MM.1S (cell line): ENCODE measurements around the gene TBC1D25.
"Not testable (repeated sequence)": the region's sequence is repeated elsewhere in the genome, so short reads cannot be mapped to it uniquely, and the experiment has no call there.

Experiments
- DNase-seq: peaks from one replicate; pipeline ENCODE4 v3.0.0-alpha.2; 2015
- H2AFZ ChIP-seq: fragments of 300-600 bp; sonication (generic); 2 replicates; pipeline ENCODE4 v1.6.0; 2016; ENCODE audit warnings: antibody characterized with exemption, low read length
- H3F3A ChIP-seq: fragments of 300-600 bp; sonication (generic); 2 replicates; pipeline ENCODE4 v1.6.1; 2016; ENCODE audit warnings: mild to moderate bottlenecking, antibody characterized with exemption, low read length, moderate library complexity, mixed read lengths; ENCODE audit not compliant: insufficient read depth
- H3K27ac ChIP-seq: fragments of 300-600 bp; sonication (generic); 2 replicates; pipeline ENCODE4 v1.5.1; 2016; ENCODE audit warnings: mild to moderate bottlenecking, low read length
- H3K27me3 ChIP-seq: fragments of 300-600 bp; sonication (generic); replicated peaks from 2 replicates; pipeline ENCODE4 v1.6.0; 2016; ENCODE audit warnings: low read length; ENCODE audit not compliant: insufficient read depth
- H3K36me3 ChIP-seq: fragments of 300-600 bp; sonication (generic); replicated peaks from 2 replicates; pipeline ENCODE4 v1.6.1; 2016; ENCODE audit warnings: mild to moderate bottlenecking, low read length, mixed read lengths; ENCODE audit not compliant: insufficient read depth
- H3K4me1 ChIP-seq: fragments of 300-600 bp; sonication (generic); 2 replicates; pipeline ENCODE4 v1.6.1; 2016; ENCODE audit warnings: low read length, mixed read lengths
- H3K4me2 ChIP-seq: fragments of 300-600 bp; sonication (generic); 2 replicates; pipeline ENCODE4 v1.6.0; 2016; ENCODE audit warnings: low read depth, low read length
- H3K4me3 ChIP-seq: fragments of 300-600 bp; sonication (generic); 2 replicates; pipeline ENCODE4 v1.5.1; 2016; ENCODE audit warnings: low read length, mixed read lengths
- H3K79me2 ChIP-seq: fragments of 300-600 bp; sonication (generic); 2 replicates; pipeline ENCODE4 v1.6.1; 2016; ENCODE audit warnings: mixed run types, low read length, mixed read lengths
- H3K9ac ChIP-seq: fragments of 300-600 bp; sonication (generic); 2 replicates; pipeline ENCODE4 v1.6.1; 2016; ENCODE audit warnings: low read length, mixed read lengths
- H3K9me2 ChIP-seq: fragments of 300-600 bp; sonication (generic); replicated peaks from 2 replicates; pipeline ENCODE4 v1.6.1; 2016; ENCODE audit warnings: mild to moderate bottlenecking, low read length, mixed read lengths; ENCODE audit not compliant: insufficient read depth
- H3K9me3 ChIP-seq: fragments of 300-600 bp; sonication (generic); replicated peaks from 2 replicates; pipeline ENCODE4 v1.6.1; 2016; ENCODE audit warnings: mild to moderate bottlenecking, low read length, mixed read lengths; ENCODE audit not compliant: insufficient read depth
- H4K20me1 ChIP-seq: fragments of 300-600 bp; sonication (generic); 2 replicates; pipeline ENCODE4 v1.6.1; 2016; ENCODE audit warnings: mild to moderate bottlenecking, low read length, moderate library complexity, mixed read lengths; ENCODE audit not compliant: insufficient read depth
- EZH2 ChIP-seq: fragments of 300-600 bp; sonication (generic); optimal IDR thresholded peaks from 2 replicates; pipeline ENCODE3; 2017; ENCODE audit warnings: low read depth, mild to moderate bottlenecking, antibody characterized with exemption, low read length, mixed read lengths
- EZH2phosphoT487 ChIP-seq: fragments of 300-600 bp; sonication (generic); IDR thresholded peaks from 2 replicates; pipeline ENCODE4 v1.6.1; 2018; ENCODE audit warnings: antibody characterized with exemption, low read length
- TF ChIP-seq, protein P1 (sequence below): fragments of 300-600 bp; sonication (generic); IDR thresholded peaks from 2 replicates; pipeline ENCODE4 v1.5.1; 2016; ENCODE audit warnings: antibody characterized with exemption, low read length, mixed read lengths

The TBC1D25 gene

DNA sequence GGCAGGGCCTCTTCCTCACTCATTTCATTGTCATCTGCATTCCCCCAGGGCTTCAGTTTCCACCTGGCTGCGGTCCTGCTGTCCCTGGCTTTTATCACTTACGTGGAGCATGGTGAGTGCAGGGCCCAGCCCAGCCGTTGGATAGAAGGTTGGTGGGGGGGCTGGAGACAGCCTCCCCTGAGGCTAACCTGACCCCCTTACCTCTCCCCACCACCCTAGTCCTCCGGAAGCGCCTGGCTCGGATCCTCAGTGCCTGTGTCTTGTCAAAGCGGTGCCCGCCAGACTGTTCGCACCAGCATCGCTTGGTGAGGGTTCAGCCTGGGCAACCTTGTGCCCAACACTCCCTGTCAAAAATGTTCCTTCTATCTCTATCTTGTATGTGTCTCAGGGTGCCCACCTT, 23.7 kb upstream of the TBC1D25 start:
- Histone ChIP-seq H3F3A (0 out of 2 replicates have a peak, but pooled peaks cover under 1% of the 10 kb centered on the region), H3K9me3 (no peaks in the 10 kb centered on the region), H4K20me1 (no peaks in the 10 kb centered on the region), H3K4me2 (no peak overlapping the region), H3K9ac (no peak overlapping the region), H3K36me3 (no peaks in the 10 kb centered on the region), H3K27ac (no peak overlapping the region), H2AFZ (no peak overlapping the region), H3K4me1 (peaks cover 2% of the 10 kb centered on the region; the same call in 1 of the 2 replicates), H3K27me3 (no peaks in the 10 kb centered on the region), H3K4me3 (no peak overlapping the region), H3K79me2 (no peaks in the 10 kb centered on the region), H3K9me2 (no peaks in the 10 kb centered on the region)
- no peak for DNase-seq
- TF ChIP-seq EZH2: no peak
- TF ChIP-seq EZH2phosphoT487: no peak
- TF ChIP-seq, protein P1, sequence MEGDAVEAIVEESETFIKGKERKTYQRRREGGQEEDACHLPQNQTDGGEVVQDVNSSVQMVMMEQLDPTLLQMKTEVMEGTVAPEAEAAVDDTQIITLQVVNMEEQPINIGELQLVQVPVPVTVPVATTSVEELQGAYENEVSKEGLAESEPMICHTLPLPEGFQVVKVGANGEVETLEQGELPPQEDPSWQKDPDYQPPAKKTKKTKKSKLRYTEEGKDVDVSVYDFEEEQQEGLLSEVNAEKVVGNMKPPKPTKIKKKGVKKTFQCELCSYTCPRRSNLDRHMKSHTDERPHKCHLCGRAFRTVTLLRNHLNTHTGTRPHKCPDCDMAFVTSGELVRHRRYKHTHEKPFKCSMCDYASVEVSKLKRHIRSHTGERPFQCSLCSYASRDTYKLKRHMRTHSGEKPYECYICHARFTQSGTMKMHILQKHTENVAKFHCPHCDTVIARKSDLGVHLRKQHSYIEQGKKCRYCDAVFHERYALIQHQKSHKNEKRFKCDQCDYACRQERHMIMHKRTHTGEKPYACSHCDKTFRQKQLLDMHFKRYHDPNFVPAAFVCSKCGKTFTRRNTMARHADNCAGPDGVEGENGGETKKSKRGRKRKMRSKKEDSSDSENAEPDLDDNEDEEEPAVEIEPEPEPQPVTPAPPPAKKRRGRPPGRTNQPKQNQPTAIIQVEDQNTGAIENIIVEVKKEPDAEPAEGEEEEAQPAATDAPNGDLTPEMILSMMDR: no peak

DNA sequence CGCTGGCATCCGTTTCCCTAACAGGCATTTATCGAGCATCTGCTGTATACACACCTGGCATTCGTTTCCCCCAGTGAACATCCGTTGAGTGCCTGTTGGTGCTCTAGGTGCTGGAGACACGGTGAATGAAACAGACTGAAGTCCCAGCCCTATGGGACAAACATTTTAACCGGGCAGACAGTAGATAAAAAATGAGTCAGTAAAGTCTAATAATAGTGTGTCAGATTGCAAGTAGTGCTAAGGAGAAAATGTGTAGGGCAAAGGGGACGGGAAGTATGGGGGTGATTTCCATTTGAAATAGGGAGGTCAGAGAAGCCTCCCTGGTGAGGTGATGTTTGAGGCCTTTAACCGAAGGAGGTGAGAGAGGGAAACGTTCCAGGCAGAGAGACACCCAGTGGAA, 23.2 kb upstream of the TBC1D25 start:
- TF ChIP-seq EZH2 (no peak), EZH2phosphoT487 (no peak)
- TF ChIP-seq, protein P1: no peak
- no peaks in the 10 kb centered on the region for H3K9me2 ChIP-seq
- H2AFZ ChIP-seq: no peak overlapping the region
- H3K27me3 ChIP-seq: no peaks in the 10 kb centered on the region
- H3K36me3 ChIP-seq: no peaks in the 10 kb centered on the region
- H3K9ac ChIP-seq: no peak overlapping the region
- peaks cover 5% of the 10 kb centered on the region; the same call in 1 of the 2 replicates for H3K4me1 ChIP-seq
- no peaks in the 10 kb centered on the region for H3K9me3 ChIP-seq
- no peak overlapping the region for H3K4me3 ChIP-seq
- H4K20me1 ChIP-seq: no peaks in the 10 kb centered on the region
- peaks cover 4% of the 10 kb centered on the region for H3F3A ChIP-seq
- DNase-seq: no peak
- H3K79me2 ChIP-seq: no peaks in the 10 kb centered on the region
- no peak overlapping the region for H3K27ac ChIP-seq
- H3K4me2 ChIP-seq: no peak overlapping the region

- no peak overlapping the region for H3K9ac ChIP-seq
- H3K4me3 ChIP-seq: no peak overlapping the region
- H3F3A ChIP-seq: peaks cover 4% of the 10 kb centered on the region
- no peaks in the 10 kb centered on the region for H3K27me3 ChIP-seq
- no peak overlapping the region for H3K4me2 ChIP-seq
- H3K79me2 ChIP-seq: peaks cover 2% of the 10 kb centered on the region
- no peaks in the 10 kb centered on the region for H4K20me1 ChIP-seq
- peaks cover 5% of the 10 kb centered on the region; the same call in 1 of the 2 replicates for H3K4me1 ChIP-seq
- no peak for DNase-seq
- H3K9me3 ChIP-seq: no peaks in the 10 kb centered on the region
- H3K36me3 ChIP-seq: no peaks in the 10 kb centered on the region
- no peaks in the 10 kb centered on the region for H3K9me2 ChIP-seq
- no peak overlapping the region for H3K27ac ChIP-seq
- TF ChIP-seq, protein P1: no peak
- no peak for TF ChIP-seq EZH2
- no peak for TF ChIP-seq EZH2phosphoT487
- no peak overlapping the region for H2AFZ ChIP-seq
Measured at GRCh38 chrX:48516987-48517386, 22.5 kb upstream of the TBC1D25 start.

DNA sequence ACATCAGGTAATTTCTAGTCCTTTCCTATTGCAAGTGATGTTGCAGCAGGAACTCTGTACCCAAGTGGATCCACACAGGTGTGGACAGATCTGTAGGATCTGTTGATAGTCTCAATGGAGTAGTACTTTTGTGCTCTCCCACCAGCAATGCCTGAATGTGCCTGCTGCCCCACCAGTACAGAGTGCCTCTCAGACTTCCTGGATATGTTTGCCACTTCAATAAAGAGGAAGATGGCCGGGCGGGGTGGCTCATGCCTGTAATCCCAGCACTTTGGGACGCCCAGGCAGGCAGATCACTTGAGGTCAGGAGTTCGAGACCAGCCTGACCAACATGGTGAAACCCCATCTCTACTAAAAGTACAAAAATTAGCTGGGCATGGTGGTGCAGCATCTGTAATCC, 20.0 kb upstream of the TBC1D25 start:
- not testable (repeated sequence) for H3K4me1 ChIP-seq, H4K20me1 ChIP-seq, H3F3A ChIP-seq, H3K9me3 ChIP-seq, H3K9ac ChIP-seq, DNase-seq, H3K9me2 ChIP-seq, H3K4me3 ChIP-seq, H2AFZ ChIP-seq, H3K36me3 ChIP-seq, H3K27me3 ChIP-seq, H3K27ac ChIP-seq, H3K4me2 ChIP-seq
- peaks cover 20% of the 10 kb centered on the region for H3K79me2 ChIP-seq
